Prostate gland (tissue), 2 donors: ENCODE results near the gene WBP2NL.

ENCODE experiments used
- CTCF ChIP-seq, 4 experiments: fragments of 200-600 bp in 2 of 4; fragments of 450-650 bp in 2 of 4; sonication (generic) in 2 of 4; IDR thresholded peaks; 1 replicate in 3 of 4; 2 replicates in 1 of 4; pipeline ENCODE4 v1.5.1; 2016 to 2019; ENCODE audit warnings: antibody characterized with exemption in 4 of 4, mild to moderate bottlenecking in 2 of 4, moderate library complexity in 2 of 4
- POLR2A ChIP-seq: fragments of 450-650 bp; IDR thresholded peaks from one replicate; pipeline ENCODE4 v1.6.1; 2016; ENCODE audit warnings: antibody characterized with exemption, mild to moderate bottlenecking
- POLR2AphosphoS5 ChIP-seq: sonication (generic); formaldehyde crosslinking; IDR thresholded peaks from one replicate; pipeline ENCODE4 v1.6.1; 2017; ENCODE audit warnings: antibody characterized with exemption

- TF ChIP-seq POLR2A: no peak
- TF ChIP-seq POLR2AphosphoS5: no peak
- no peak for TF ChIP-seq CTCF (IDR thresholded peaks at IDR 0.05)
These were observed 19.9 kb upstream of the WBP2NL start for GRCh38 chr22:41978732-41979131.
